SK-N-SH (cell line): Measurements from ENCODE around the gene NTNG2. TPM values are rescaled to one million over a fixed set of nuclear protein-coding genes. Genes with fewer than 3 reads are reported as not detected.

Experiments used
- CTCF ChIA-PET: fragments of 300-600, 350-600 bp; formaldehyde crosslinking; extraction: SDS; loops from one replicate; lab custom pipeline; 2021; lab: Yijun Ruan, JAX
- POLR2A ChIA-PET: fragments of 350-600 bp; sonication (Branson Sonifier 250); formaldehyde crosslinking; extraction: SDS; loops from one replicate; lab custom pipeline; 2020; ENCODE audit warnings: antibody characterized with exemption, inconsistent platforms; lab: Yijun Ruan, JAX
- DNase-seq: peaks from one replicate; pipeline ENCODE4 v3.0.0; 2012
- H2AFZ ChIP-seq: fragments of 200-600 bp; sonication (generic); 2 replicates; pipeline ENCODE4 v1.8.1; 2016; ENCODE audit warnings: antibody characterized with exemption, mild to moderate bottlenecking, low read depth
- H3F3A ChIP-seq: fragments of 200-600 bp; sonication (generic); replicated peaks from 2 replicates; pipeline ENCODE3; 2016; ENCODE audit warnings: antibody characterized with exemption, mild to moderate bottlenecking; ENCODE audit not compliant: insufficient read depth
- H3K27ac ChIP-seq, 2 experiments: fragments of 200-500 bp in 1 of 2; fragments of 200-600 bp in 1 of 2; sonication (Bioruptor generic) in 1 of 2; sonication (generic), shearing (Covaris generic) in 1 of 2; 2 replicates each; pipeline versions ENCODE4 v1.5.1 to v1.6.1; 2014 to 2016; ENCODE audit warnings: low read depth in 2 of 2, inconsistent platforms in 1 of 2, low read length in 1 of 2, mild to moderate bottlenecking in 1 of 2, mixed read lengths in 1 of 2
- H3K27me3 ChIP-seq: fragments of 200-600 bp; sonication (generic), shearing (Covaris generic); 2 replicates; pipeline ENCODE4 v1.6.1; 2016; ENCODE audit warnings: mixed run types; ENCODE audit not compliant: insufficient read depth
- H3K36me3 ChIP-seq, 2 experiments: fragments of 200-500 bp in 1 of 2; fragments of 200-600 bp in 1 of 2; sonication (Bioruptor generic) in 1 of 2; sonication (generic) in 1 of 2; replicated peaks in 1 of 2; 2 replicates each; pipeline versions ENCODE3 to v1.5.1; 2014 to 2016; ENCODE audit warnings: low read length in 1 of 2, mild to moderate bottlenecking in 1 of 2; ENCODE audit not compliant: insufficient read depth in 2 of 2, control insufficient read depth in 1 of 2
- H3K4me1 ChIP-seq, 2 experiments: fragments of 200-500 bp in 1 of 2; fragments of 200-600 bp in 1 of 2; sonication (Bioruptor generic) in 1 of 2; sonication (generic), shearing (Covaris generic) in 1 of 2; 2 replicates each; pipeline versions ENCODE4 v1.5.1 to v1.6.1; 2014 to 2016; ENCODE audit warnings: low read depth in 1 of 2, low read length in 1 of 2, mixed run types in 1 of 2; ENCODE audit not compliant: insufficient read depth in 2 of 2, control insufficient read depth in 1 of 2
- H3K4me2 ChIP-seq: fragments of 200-600 bp; sonication (generic), shearing (Covaris generic); 2 replicates; pipeline ENCODE4 v1.6.1; 2017; ENCODE audit warnings: mixed run types
- H3K4me3 ChIP-seq, 2 experiments: fragments of 200-500 bp in 1 of 2; fragments of 200-600 bp in 1 of 2; sonication (Bioruptor generic) in 1 of 2; sonication (generic), shearing (Covaris generic) in 1 of 2; 2 replicates each; pipeline versions ENCODE4 v1.5.1 to v1.8.1; 2014 to 2016; ENCODE audit warnings: low read depth in 2 of 2, inconsistent platforms in 1 of 2, low read length in 1 of 2, mild to moderate bottlenecking in 1 of 2, mixed read lengths in 1 of 2, moderate library complexity in 1 of 2
- H3K79me2 ChIP-seq: fragments of 200-600 bp; sonication (generic); 2 replicates; pipeline ENCODE4 v1.8.1; 2017; ENCODE audit warnings: mild to moderate bottlenecking; ENCODE audit not compliant: insufficient read depth
- H3K9ac ChIP-seq: fragments of 200-600 bp; sonication (generic); 2 replicates; pipeline ENCODE4 v1.6.1; 2017; ENCODE audit warnings: mixed run types
- H3K9me2 ChIP-seq: fragments of 200-600 bp; sonication (generic); 2 replicates; pipeline ENCODE4 v1.6.1; 2017; ENCODE audit warnings: mixed run types
- H3K9me3 ChIP-seq: fragments of 200-600 bp; sonication (generic); 2 replicates; pipeline ENCODE4 v1.6.1; 2017; ENCODE audit warnings: mixed run types, mild to moderate bottlenecking, moderate library complexity
- H4K20me1 ChIP-seq: fragments of 200-600 bp; sonication (generic); 2 replicates; pipeline ENCODE4 v1.6.1; 2017; ENCODE audit warnings: mild to moderate bottlenecking, mixed run types; ENCODE audit not compliant: insufficient read depth
- CTCF ChIP-seq: fragments of 200-600 bp; sonication (generic); IDR thresholded peaks from 2 replicates; pipeline ENCODE4 v1.6.1; 2017; ENCODE audit warnings: antibody characterized with exemption, mild to moderate bottlenecking, moderate library complexity
- FOSL2 ChIP-seq: IDR thresholded peaks from 2 replicates; pipeline ENCODE4 v1.4.0; 2012; ENCODE audit warnings: low read depth, mild to moderate bottlenecking, moderate library complexity, borderline replicate concordance
- IRF3 ChIP-seq: fragments of 150-350 bp; IDR thresholded peaks from 2 replicates; pipeline ENCODE4 v1.6.1; 2016; ENCODE audit warnings: mild to moderate bottlenecking, low read depth, low read length
- MAX ChIP-seq: IDR thresholded peaks from 2 replicates; pipeline ENCODE4 v1.4.0; 2012; ENCODE audit warnings: low read depth
- MEF2A ChIP-seq: IDR thresholded peaks from 2 replicates; pipeline ENCODE4 v1.4.0; 2012; ENCODE audit warnings: low read depth, borderline replicate concordance
- MXI1 ChIP-seq: IDR thresholded peaks from 2 replicates; pipeline ENCODE4 v1.6.1; 2012; ENCODE audit warnings: mild to moderate bottlenecking, low read depth, low read length, improper control_type of control experiment
- PBX3 ChIP-seq: IDR thresholded peaks from 2 replicates; pipeline ENCODE4; 2012
- POLR2AphosphoS5 ChIP-seq: IDR thresholded peaks from 2 replicates; pipeline ENCODE4 v1.6.1; 2012; ENCODE audit warnings: low read depth, low read length
- REST ChIP-seq: IDR thresholded peaks from 2 replicates; pipeline ENCODE4 v1.6.1; 2012; ENCODE audit warnings: mild to moderate bottlenecking, low read depth, low read length, moderate library complexity
- RFX5 ChIP-seq: IDR thresholded peaks from 2 replicates; pipeline ENCODE4 v1.6.1; 2012; ENCODE audit warnings: mild to moderate bottlenecking, improper control_type of control experiment, low read length
- TCF12 ChIP-seq: IDR thresholded peaks from 2 replicates; pipeline ENCODE4 v1.4.0; 2012
- WGBS: methylation state at CpG from one replicate; pipeline ENCODE4 v1.1.6; 2017; ENCODE audit warnings: low lambda C conversion rate; 5-methylcytosine and 5-hydroxymethylcytosine counted together
- polyA plus RNA-seq, 3 experiments: library from polyadenylated mRNA; depleted of rRNA; stranded (reverse); fragments of >200 nt; gene quantifications; 2 replicates each; pipeline ENCODE4 v1.2.3, GENCODE V29; 2012

Gene NTNG2
- polyA plus RNA-seq, 1 of the 3 experiments (the other 2 are of a cell fraction) = 6.1 TPM

- no peak overlapping the region for H3K4me3 ChIP-seq
- peaks cover 25 to 43% of the 10 kb centered on the region in 2 experiments for H3K36me3 ChIP-seq
- H3F3A ChIP-seq = peaks cover 12% of the 10 kb centered on the region
- TF ChIP-seq CTCF = no peak
- no peak for TF ChIP-seq FOSL2
- no peaks in the 10 kb centered on the region for H4K20me1 ChIP-seq
- no peak for DNase-seq
- WGBS = 81% methylated on average over 3 of the region's 3 CpGs
- no peak overlapping the region for H2AFZ ChIP-seq
- H3K27ac ChIP-seq = no peak overlapping the region
- H3K27me3 ChIP-seq = no peaks in the 10 kb centered on the region
- no peaks in the 10 kb centered on the region for H3K79me2 ChIP-seq
- H3K9me3 ChIP-seq = no peaks in the 10 kb centered on the region
- H3K9ac ChIP-seq = no peak overlapping the region
- ChIA-PET POLR2A (no interaction called here), CTCF (interaction anchor here (0.6 to 7.7 kb wide), 11 partner anchors 10 to 505 kb away, joined by 3 to 78 read pairs (median 3); no protein-coding TSS in a partner anchor)
- H3K4me2 ChIP-seq = no peak overlapping the region
- H3K9me2 ChIP-seq = no peaks in the 10 kb centered on the region
- H3K4me1 ChIP-seq = no peaks in the 10 kb centered on the region; a peak in 1 of 4 replicates
Measured at GRCh38 chr9:132260846-132261245, 99.0 kb downstream of the NTNG2 start.

- Histone ChIP-seq H3K4me2 (no peak overlapping the region), H3K9me2 (no peaks in the 10 kb centered on the region), H3K9ac (no peak overlapping the region), H3K27me3 (no peaks in the 10 kb centered on the region)
- WGBS = 89% methylated on average over 3 of the region's 3 CpGs
- TF ChIP-seq PBX3 (no peak), REST (no peak), MAX (no peak), MXI1 (no peak), IRF3 (no peak), MEF2A (no peak), TCF12 (no peak), POLR2AphosphoS5 (no peak), RFX5 (no peak)
- TF ChIP-seq, all 33 proteins: peak for 0
- no peak for DNase-seq
- H3K4me3 ChIP-seq = no peak overlapping the region
- no peaks in the 10 kb centered on the region for H3K79me2 ChIP-seq
- H3K27ac ChIP-seq = no peak overlapping the region
- H3K4me1 ChIP-seq = peaks cover 0 to 3% of the 10 kb centered on the region in 2 experiments; a peak in 1 of 4 replicates
- H3F3A ChIP-seq = peaks cover 26% of the 10 kb centered on the region
- peaks cover 62 to 88% of the 10 kb centered on the region in 2 experiments for H3K36me3 ChIP-seq
- ChIA-PET CTCF (interaction anchor here (1.0 to 7.7 kb wide), 3 partner anchors 14 to 526 kb away, joined by 4 to 71 read pairs (median 10); partner anchors contain the start of gene RAPGEF1), POLR2A (no interaction called here)
- H4K20me1 ChIP-seq = 0 out of 2 replicates have a peak, but pooled peaks cover 11% of the 10 kb centered on the region
- no peak overlapping the region for H2AFZ ChIP-seq
- no peaks in the 10 kb centered on the region for H3K9me3 ChIP-seq
Measured at GRCh38 chr9:132266017-132266416, 104.2 kb downstream of the NTNG2 start.
